EL (cell line): ENCODE data around the gene EYS.
A peak's percentile ranks its signal among the peaks of the same experiment; 100 is the strongest.
"Not testable (repeated sequence)": the region's sequence is repeated elsewhere in the genome, so short reads cannot be mapped to it uniquely, and the experiment has no call there.

Experiments used
- DNase-seq: peaks from one replicate; pipeline ENCODE4 v3.0.0-alpha.2; 2016

Gene EYS

GRCh38 chr6:63926950-63927927, 1779.8 kb downstream of the EYS start:
- no peak for DNase-seq

- no peak for DNase-seq
Observed at GRCh38 chr6:63926258-63926780, 1780.7 kb downstream of the EYS start.

GRCh38 chr6:63923139-63923739, 1783.8 kb downstream of the EYS start:
- DNase-seq = peak; percentile 10

- DNase-seq = no peak
Observed at GRCh38 chr6:63919556-63920110, 1787.4 kb downstream of the EYS start.

GRCh38 chr6:63912887-63913286, 1794.1 kb downstream of the EYS start:
- no peak for DNase-seq

GRCh38 chr6:63910863-63911551, 1796.0 kb downstream of the EYS start:
- DNase-seq = no peak

GRCh38 chr6:63904650-63905248, 1802.3 kb downstream of the EYS start:
- DNase-seq = peak; percentile 31

- no peak for DNase-seq
Observed at GRCh38 chr6:63899550-63899949, 1807.5 kb downstream of the EYS start.

GRCh38 chr6:63897952-63898351, 1809.1 kb downstream of the EYS start:
- no peak for DNase-seq

- no peak for DNase-seq
Observed at GRCh38 chr6:63897459-63897858, 1809.6 kb downstream of the EYS start.

GRCh38 chr6:63888416-63888815, 1818.6 kb downstream of the EYS start:
- no peak for DNase-seq

GRCh38 chr6:63887804-63888203, 1819.2 kb downstream of the EYS start:
- DNase-seq = not testable (repeated sequence)

GRCh38 chr6:63887002-63887751, 1819.8 kb downstream of the EYS start:
- no peak for DNase-seq

- no peak for DNase-seq
Observed at GRCh38 chr6:63886341-63886740, 1820.7 kb downstream of the EYS start.

GRCh38 chr6:63883597-63883996, 1823.4 kb downstream of the EYS start:
- DNase-seq = no peak

GRCh38 chr6:63882208-63882607, 1824.8 kb downstream of the EYS start:
- no peak for DNase-seq

- DNase-seq = no peak
Observed at GRCh38 chr6:63881791-63882190, 1825.2 kb downstream of the EYS start.

- DNase-seq = no peak
Observed at GRCh38 chr6:63872233-63872632, 1834.8 kb downstream of the EYS start.

GRCh38 chr6:63868351-63868750, 1838.7 kb downstream of the EYS start:
- no peak for DNase-seq

- DNase-seq = no peak
Observed at GRCh38 chr6:63864671-63865318, 1842.2 kb downstream of the EYS start.

- no peak for DNase-seq
Observed at GRCh38 chr6:63864061-63864460, 1843.0 kb downstream of the EYS start.
